SK-MEL-5 (cell line): Measurements from ENCODE around the gene CTU1. TPM values are rescaled to one million over a fixed set of nuclear protein-coding genes. Genes with fewer than 3 reads are reported as not detected.

Experiments
- DNase-seq: peaks from one replicate; pipeline ENCODE4 v3.0.0-alpha.2; 2016; ENCODE audit warnings: low read depth, low spot score
- in situ Hi-C: cut with HindIII; loops from 2 replicates; pipeline ENCODE4 v1.10.0; 2016; ENCODE audit warnings: low sequenced_read_pairs, high pct_unique_total_duplicates, low pct_unique_long_range_greater_than_20kb
- total RNA-seq: library from RNA; depleted of rRNA; stranded (reverse); fragments of >200 nt; shearing (Covaris generic); gene quantifications from 2 replicates; pipeline ENCODE4 v1.2.3, GENCODE V29; 2014

CTU1 gene
- total RNA-seq, 1 experiment from 2014 or later = 13.8 TPM

GRCh38 chr19:51119611-51120010 lies 11.4 kb upstream of the CTU1 start:
- in situ Hi-C loops = no loop called here
- no peak for DNase-seq

- in situ Hi-C loops = no loop called here
- no peak for DNase-seq
Measured at GRCh38 chr19:51119101-51119500, 10.9 kb upstream of the CTU1 start.

- in situ Hi-C loops = no loop called here
- DNase-seq = no peak
Measured at GRCh38 chr19:51116736-51117286, 8.6 kb upstream of the CTU1 start.

GRCh38 chr19:51114087-51114729 lies 6.0 kb upstream of the CTU1 start:
- in situ Hi-C loops = no loop called here
- no peak for DNase-seq

GRCh38 chr19:51111606-51112005 lies 3.4 kb upstream of the CTU1 start:
- peak; percentile 30 for DNase-seq

GRCh38 chr19:51110666-51110971 lies 2.4 kb upstream of the CTU1 start:
- no peak for DNase-seq

More at GRCh38 chr19:51111606-51112005, 3.4 kb upstream of the CTU1 start:
- in situ Hi-C loops = no loop called here

GRCh38 chr19:51108805-51109146 lies 567 bp upstream of the CTU1 start:
- in situ Hi-C loops = no loop called here
- no peak for DNase-seq

More at GRCh38 chr19:51110666-51110971, 2.4 kb upstream of the CTU1 start:
- in situ Hi-C loops = no loop called here

GRCh38 chr19:51107406-51108065 lies 673 bp downstream of the CTU1 start:
- no peak for DNase-seq

GRCh38 chr19:51103926-51104341 lies 4.3 kb downstream of the CTU1 start:
- in situ Hi-C loops = no loop called here

More at GRCh38 chr19:51107406-51108065, 673 bp downstream of the CTU1 start:
- in situ Hi-C loops = no loop called here

GRCh38 chr19:51102991-51103390 lies 5.2 kb downstream of the CTU1 start:
- no peak for DNase-seq
- in situ Hi-C loops = no loop called here

More at GRCh38 chr19:51103926-51104341, 4.3 kb downstream of the CTU1 start:
- no peak for DNase-seq

- in situ Hi-C loops = no loop called here
- DNase-seq = no peak
Measured at GRCh38 chr19:51101171-51101865, 6.9 kb downstream of the CTU1 start.

- DNase-seq = no peak
- in situ Hi-C loops = no loop called here
Measured at GRCh38 chr19:51100601-51101000, 7.6 kb downstream of the CTU1 start.

- no peak for DNase-seq
- in situ Hi-C loops = no loop called here
Measured at GRCh38 chr19:51099047-51099382, 9.2 kb downstream of the CTU1 start.

GRCh38 chr19:51098365-51099046 lies 9.7 kb downstream of the CTU1 start:
- no peak for DNase-seq
- in situ Hi-C loops = no loop called here

- in situ Hi-C loops = no loop called here
- DNase-seq = no peak
Measured at GRCh38 chr19:51097796-51098195, 10.4 kb downstream of the CTU1 start.

- in situ Hi-C loops = no loop called here
- peak; percentile 64 for DNase-seq
Measured at GRCh38 chr19:51097166-51097738, 11.0 kb downstream of the CTU1 start.

- in situ Hi-C loops = no loop called here
- peak; percentile 36 for DNase-seq
Measured at GRCh38 chr19:51096473-51097165, 11.6 kb downstream of the CTU1 start.
